HG03103 (cell line): ENCODE measurements around the gene TMCC1.
"Not testable (repeated sequence)": the region's sequence is repeated elsewhere in the genome, so short reads cannot be mapped to it uniquely, and the experiment has no call there.

Experiments used
- ATAC-seq: cut with Tn5 transposase; IDR thresholded peaks from one replicate; pipeline ENCODE4 v1.9.1; 2021; ENCODE audit warnings: low read depth; ENCODE audit not compliant: unreplicated experiment

Gene TMCC1

GRCh38 chr3:129892857-129893580 is 492 bp downstream of the TMCC1 start:
- peak; percentile 58 for ATAC-seq

GRCh38 chr3:129892486-129892856 is 1.0 kb downstream of the TMCC1 start:
- ATAC-seq: no peak

GRCh38 chr3:129890891-129891290 is 2.6 kb downstream of the TMCC1 start:
- ATAC-seq: no peak

- no peak for ATAC-seq
Measured at GRCh38 chr3:129890125-129890524, 3.4 kb downstream of the TMCC1 start.

GRCh38 chr3:129888771-129889170 is 4.7 kb downstream of the TMCC1 start:
- no peak for ATAC-seq

GRCh38 chr3:129881261-129881660 is 12.2 kb downstream of the TMCC1 start:
- ATAC-seq: no peak

- ATAC-seq: no peak
Measured at GRCh38 chr3:129878355-129878754, 15.2 kb downstream of the TMCC1 start.

GRCh38 chr3:129874479-129874878 is 19.0 kb downstream of the TMCC1 start:
- ATAC-seq: not testable (repeated sequence)

GRCh38 chr3:129868912-129869311 is 24.6 kb downstream of the TMCC1 start:
- no peak for ATAC-seq

- no peak for ATAC-seq
Measured at GRCh38 chr3:129867506-129868124, 25.9 kb downstream of the TMCC1 start.

GRCh38 chr3:129865806-129866205 is 27.7 kb downstream of the TMCC1 start:
- no peak for ATAC-seq

- no peak for ATAC-seq
Measured at GRCh38 chr3:129864519-129864918, 29.0 kb downstream of the TMCC1 start.

- no peak for ATAC-seq
Measured at GRCh38 chr3:129859272-129859671, 34.2 kb downstream of the TMCC1 start.

GRCh38 chr3:129857899-129858298 is 35.6 kb downstream of the TMCC1 start:
- no peak for ATAC-seq

- ATAC-seq: not testable (repeated sequence)
Measured at GRCh38 chr3:129856790-129857189, 36.7 kb downstream of the TMCC1 start.

GRCh38 chr3:129855832-129856419 is 37.6 kb downstream of the TMCC1 start:
- no peak for ATAC-seq

GRCh38 chr3:129855170-129855831 is 38.2 kb downstream of the TMCC1 start:
- no peak for ATAC-seq

GRCh38 chr3:129854460-129854859 is 39.1 kb downstream of the TMCC1 start:
- no peak for ATAC-seq

GRCh38 chr3:129845956-129846355 is 47.6 kb downstream of the TMCC1 start:
- no peak for ATAC-seq

GRCh38 chr3:129840707-129841360 is 52.7 kb downstream of the TMCC1 start:
- no peak for ATAC-seq

- no peak for ATAC-seq
Measured at GRCh38 chr3:129838086-129838485, 55.4 kb downstream of the TMCC1 start.
